C1 segment of cervical spinal cord (tissue), 14 donors: ENCODE results near the gene ZFAND3.
A peak's percentile ranks its signal among the peaks of the same experiment; 100 is the strongest.

ENCODE experiments used
- DNase-seq, 14 donors: peaks; one replicate each; lab custom pipeline; 2025; lab: John Stamatoyannopoulos, UW

The ZFAND3 gene

GRCh38 chr6:38185244-38185643 is 365.7 kb downstream of the ZFAND3 start:
- peak in 2 of 14 donors; percentile 23 to 36 for DNase-seq

DNA sequence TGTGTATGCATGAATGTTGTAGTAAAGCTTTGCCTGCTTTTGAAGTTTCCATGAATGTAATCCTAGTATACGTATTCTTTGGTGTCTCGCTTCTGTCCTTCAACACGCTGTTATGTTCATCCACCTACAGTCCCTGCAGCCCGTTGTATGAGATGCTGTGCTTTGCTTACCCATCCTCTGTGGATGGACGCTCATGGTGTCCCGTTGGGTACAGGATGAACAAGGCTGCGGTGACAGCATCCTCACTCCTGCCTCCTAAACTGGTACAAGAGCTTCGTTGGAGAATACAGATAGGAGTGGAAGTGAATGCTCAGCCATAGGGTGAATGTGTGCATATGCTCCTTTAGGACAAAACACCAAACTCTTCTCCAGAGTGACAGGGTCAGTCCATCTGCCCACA is 366.2 kb downstream of the ZFAND3 start:
- no peak for DNase-seq

DNA sequence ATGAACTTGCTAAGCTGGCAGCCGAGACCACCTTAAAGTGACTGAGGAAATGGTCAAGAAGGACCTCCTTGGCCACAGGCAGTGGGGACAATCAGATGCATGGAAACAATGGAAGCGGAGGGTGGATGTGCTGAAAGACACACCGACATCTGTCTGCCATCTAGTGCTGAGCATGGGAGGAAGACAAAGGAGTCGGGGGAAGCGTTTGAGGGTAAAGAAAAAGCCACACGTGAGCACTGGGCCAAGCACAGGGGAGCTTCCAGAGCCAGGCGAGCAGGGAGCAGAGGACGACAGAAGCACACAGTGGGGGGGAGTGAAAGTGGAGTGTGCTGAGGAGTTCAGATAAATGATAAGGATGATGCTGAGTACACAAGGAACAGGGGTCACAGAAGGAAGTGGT is 367.8 kb downstream of the ZFAND3 start:
- no peak for DNase-seq

- no peak for DNase-seq
Measured at GRCh38 chr6:38187811-38188590, 368.5 kb downstream of the ZFAND3 start.

DNA sequence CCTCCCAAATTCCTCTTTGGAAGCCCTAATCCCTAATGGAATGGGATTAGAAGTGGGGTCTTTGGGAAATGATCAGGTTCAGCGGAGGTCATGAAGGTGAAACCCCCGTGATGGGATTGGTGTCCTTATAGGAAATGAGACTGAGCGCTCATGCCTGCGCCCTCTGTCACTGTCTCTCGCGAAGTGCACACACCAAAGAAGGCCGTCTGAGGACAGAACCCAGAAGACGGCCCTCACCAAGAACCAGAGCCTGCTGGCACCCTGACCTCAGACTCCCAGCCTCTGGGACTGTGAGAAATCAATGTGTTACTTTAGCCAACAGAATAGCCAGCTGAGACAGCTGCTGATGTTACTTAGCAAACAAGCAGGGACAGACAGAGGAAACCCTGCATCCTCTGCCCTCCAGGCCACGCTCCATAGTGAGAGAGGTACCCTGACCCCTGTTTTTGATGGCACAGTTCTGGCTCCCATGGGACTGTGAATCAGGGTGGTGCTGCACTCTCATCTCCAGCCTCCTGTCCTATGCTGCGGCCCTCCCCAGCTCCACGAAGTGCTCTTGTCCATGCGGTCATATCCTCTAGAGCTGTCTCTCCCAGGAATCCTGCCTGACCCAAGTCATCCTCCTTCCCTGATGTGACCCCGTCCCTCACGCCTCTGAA is 369.3 kb downstream of the ZFAND3 start:
- DNase-seq = no peak

DNA sequence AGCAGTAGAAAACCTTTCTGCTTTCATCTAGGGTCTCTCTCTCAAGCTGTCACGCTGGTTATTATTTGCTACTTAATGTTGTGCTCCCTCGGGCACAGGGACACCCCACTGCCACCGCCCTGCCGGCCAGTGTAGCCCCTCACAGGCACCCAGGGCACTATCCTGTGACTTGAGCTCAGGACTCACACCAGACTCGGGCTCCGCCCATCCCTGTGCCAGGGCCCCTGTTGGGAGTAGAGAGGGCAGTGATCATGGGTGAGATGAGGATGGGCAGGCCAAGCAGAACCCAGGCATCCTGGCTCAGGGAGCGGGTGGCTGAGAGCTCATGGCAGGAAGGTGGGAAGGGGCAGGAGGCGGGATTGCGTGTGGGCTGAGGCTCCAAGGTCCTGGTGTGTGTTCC is 371.9 kb downstream of the ZFAND3 start:
- DNase-seq = no peak

DNA sequence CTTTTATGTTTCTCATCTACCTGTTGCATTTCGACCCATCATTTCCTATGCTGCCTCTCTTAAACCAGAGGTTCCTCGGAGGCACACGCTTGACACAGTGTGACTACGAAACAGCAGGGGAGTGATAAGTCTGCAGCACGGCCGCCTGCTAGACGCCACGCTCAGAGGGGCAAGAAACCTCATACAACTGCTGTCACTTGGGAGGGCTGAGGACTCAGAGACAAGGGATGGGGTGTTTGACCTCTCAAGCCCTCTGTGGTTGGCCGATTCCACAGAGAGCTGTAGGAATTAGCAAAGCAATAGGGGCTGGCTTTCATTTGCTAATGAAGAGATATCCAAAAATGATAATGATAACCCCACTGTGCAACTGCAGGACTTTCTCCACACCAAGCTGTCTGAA is 372.5 kb downstream of the ZFAND3 start:
- no peak for DNase-seq

- no peak for DNase-seq
Measured at GRCh38 chr6:38192487-38192886, 373.0 kb downstream of the ZFAND3 start.

- DNase-seq = no peak
Measured at GRCh38 chr6:38193051-38193450, 373.5 kb downstream of the ZFAND3 start.

- DNase-seq = no peak
Measured at GRCh38 chr6:38193481-38194281, 374.2 kb downstream of the ZFAND3 start.

DNA sequence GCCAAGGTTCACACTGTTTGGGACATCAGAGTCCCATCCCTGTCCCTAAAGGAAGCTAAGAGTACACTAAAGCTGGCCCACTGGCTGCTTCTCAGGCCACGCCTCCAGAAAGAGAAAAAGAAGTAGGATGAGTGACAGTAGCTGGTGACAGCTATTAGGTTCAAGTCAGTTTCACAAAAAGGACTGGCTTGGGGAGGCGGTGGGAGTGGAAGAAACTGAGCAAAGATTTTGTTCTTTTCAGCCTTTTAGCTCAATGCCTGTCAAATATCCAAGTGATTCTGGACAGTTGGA is 374.7 kb downstream of the ZFAND3 start:
- no peak for DNase-seq

DNA sequence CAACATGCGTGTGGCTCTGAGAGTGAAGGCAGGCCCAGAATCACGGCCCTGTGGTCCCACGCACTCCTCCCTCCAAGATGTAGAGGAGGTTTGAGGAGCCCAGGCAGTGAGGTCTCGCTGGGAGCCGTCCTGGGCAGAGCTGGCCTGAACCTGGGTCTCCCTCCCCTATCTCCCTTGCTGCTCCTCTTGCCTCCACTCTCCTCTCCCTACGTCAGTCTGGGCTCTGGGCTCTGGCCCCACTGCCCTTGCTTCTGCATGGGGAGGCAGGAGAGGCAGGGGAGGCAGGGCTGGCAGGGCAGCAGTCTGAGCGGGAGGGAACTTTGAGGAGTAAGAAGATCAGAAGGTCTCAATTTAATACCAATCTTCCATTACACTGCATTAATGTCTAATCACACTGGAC is 375.1 kb downstream of the ZFAND3 start:
- no peak for DNase-seq

GRCh38 chr6:38195113-38195635 is 375.6 kb downstream of the ZFAND3 start:
- DNase-seq = no peak

DNA sequence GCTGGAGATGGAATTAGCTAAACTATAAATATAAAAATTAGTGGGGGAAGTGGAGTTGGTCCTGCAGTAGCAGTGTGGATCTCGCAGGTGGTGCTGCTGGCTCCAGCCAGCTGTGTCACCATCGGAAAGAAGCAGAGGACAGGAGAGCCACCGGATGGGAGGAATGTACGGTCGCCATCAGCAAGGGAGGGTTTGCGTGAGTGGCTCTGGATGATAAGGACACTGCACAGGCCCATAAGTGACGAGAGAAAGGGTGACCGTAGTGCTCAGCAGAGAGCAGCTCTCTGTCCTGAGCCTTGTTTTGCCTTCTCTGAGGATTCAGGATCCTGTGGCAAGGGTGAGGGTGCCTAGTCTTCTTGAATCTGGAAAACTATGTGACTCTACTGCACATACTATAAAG is 378.7 kb downstream of the ZFAND3 start:
- no peak for DNase-seq
